GM19239 (cell line): ENCODE measurements around the gene SRSF11.
A peak's percentile ranks its signal among the peaks of the same experiment; 100 is the strongest.

ENCODE experiments used
- DNase-seq: peaks from one replicate; pipeline ENCODE4 v3.0.0; 2011; ENCODE audit warnings: low spot score; ENCODE audit not compliant: insufficient read length
- FAIRE-seq: peaks from 2 replicates; lab custom pipeline; 2011; peaks lifted over from hg19 to GRCh38; lab: Jason Lieb, UNC

SRSF11 gene

GRCh38 chr1:70220517-70221237 lies 503 bp upstream of the SRSF11 start:
- no peak for DNase-seq
- FAIRE-seq = no peak

- no peak for DNase-seq
- FAIRE-seq = peak; percentile 45
Observed at GRCh38 chr1:70222716-70223235, 1.6 kb downstream of the SRSF11 start.

GRCh38 chr1:70224954-70225353 lies 3.8 kb downstream of the SRSF11 start:
- DNase-seq (no peak), FAIRE-seq (no peak)

DNA sequence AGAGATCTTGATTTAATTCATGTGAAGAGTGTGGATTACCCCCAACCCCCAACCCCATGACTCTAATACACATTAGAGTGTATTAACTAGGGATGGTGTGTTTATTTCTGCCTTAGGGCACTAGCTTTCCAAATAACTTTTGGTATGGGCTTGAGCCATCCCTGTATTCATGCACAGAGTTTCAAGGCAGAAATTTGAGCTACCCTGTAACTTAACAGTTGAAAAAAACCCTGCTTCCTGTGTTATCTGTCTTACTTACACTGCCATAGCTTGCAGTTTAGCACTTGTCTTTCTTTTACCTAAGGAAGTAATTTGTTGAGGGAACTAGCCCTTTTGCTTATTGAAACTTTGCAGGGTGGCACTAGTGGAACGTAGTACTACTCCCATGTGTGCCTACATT lies 6.3 kb downstream of the SRSF11 start:
- DNase-seq (no peak), FAIRE-seq (peak; percentile 67)

DNA sequence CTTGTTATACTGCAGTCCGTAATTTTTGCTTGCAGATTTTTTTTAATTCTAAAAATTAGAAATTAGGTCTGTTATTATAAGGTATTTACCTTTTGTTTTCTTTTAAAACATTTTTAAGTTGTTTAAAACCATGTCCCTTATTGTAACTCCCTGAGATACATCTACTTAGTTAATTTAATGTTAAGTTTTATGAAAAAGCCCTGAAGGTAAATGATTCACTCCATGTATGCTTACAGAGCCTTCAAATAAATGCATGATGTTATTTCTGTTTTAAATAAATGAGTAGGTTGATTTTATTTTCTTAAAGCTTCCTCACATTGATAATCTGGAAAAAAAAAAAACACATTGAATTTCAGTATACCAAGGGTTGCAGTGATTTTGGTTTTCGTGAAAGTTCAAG lies 7.5 kb downstream of the SRSF11 start:
- DNase-seq = no peak
- FAIRE-seq = no peak

DNA sequence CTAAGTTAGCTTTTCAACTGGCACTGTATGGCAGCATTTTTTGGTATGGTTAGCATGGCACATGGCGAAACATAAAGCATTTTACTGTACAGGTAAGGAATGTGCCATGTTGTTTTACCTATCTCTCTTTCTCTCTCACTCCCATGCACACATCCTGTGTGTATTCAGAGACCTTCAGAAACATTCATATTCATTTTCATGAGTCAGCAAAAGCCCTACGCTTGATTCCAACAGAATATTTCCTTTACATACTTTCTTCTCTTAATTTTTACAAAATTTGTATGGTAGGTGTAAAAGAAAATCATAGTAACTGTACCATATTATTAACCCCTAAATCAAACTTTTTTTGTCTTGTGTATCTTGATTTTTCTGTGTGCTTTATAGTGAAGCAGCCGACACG lies 10.3 kb downstream of the SRSF11 start:
- no peak for DNase-seq
- FAIRE-seq = peak; percentile 23

DNA sequence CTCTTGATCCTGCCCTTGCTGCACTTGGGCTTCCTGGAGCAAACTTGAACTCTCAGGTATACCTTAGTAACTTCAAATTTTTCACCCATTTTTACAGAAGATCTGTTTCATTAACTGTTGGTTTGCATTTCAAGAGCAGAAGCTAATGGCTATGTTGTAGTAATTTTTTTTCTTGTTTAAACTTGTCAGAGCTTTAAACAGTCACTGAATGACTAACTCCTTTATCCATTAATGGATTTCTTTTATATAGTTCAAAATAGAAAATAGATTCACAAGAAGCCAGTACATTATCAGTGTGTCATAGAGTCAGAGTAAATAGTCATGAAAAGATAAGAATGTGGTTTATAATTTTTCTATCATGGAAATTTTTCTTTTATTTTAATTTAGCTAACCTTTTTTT lies 13.6 kb downstream of the SRSF11 start:
- no peak for FAIRE-seq

DNA sequence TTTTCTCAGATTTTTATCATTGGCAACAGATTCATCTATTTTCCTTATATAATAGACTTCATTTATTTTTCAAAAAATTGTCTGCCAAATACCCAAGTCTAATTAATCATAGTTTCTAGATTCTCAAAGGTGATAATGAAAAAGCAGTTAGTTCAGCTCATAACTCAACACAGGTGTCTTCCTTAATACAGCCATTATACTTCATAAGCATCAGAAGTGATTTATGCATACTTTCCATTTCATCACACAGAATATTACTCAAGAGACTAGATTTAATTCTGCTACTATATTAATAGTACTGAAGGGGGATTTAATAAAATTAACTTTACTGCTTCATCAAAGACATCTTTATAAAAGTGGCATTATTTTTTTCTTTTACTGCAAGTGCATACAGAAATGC lies 18.8 kb downstream of the SRSF11 start:
- DNase-seq (no peak), FAIRE-seq (no peak)

More for the DNA sequence above, 13.6 kb downstream of the SRSF11 start:
- no peak for DNase-seq

- FAIRE-seq (no peak), DNase-seq (no peak)
Observed at GRCh38 chr1:70247122-70247521, 25.9 kb downstream of the SRSF11 start.

- DNase-seq (no peak), FAIRE-seq (no peak)
Observed at GRCh38 chr1:70247768-70248167, 26.6 kb downstream of the SRSF11 start.

- FAIRE-seq (no peak), DNase-seq (no peak)
Observed at GRCh38 chr1:70248729-70249128, 27.5 kb downstream of the SRSF11 start.

DNA sequence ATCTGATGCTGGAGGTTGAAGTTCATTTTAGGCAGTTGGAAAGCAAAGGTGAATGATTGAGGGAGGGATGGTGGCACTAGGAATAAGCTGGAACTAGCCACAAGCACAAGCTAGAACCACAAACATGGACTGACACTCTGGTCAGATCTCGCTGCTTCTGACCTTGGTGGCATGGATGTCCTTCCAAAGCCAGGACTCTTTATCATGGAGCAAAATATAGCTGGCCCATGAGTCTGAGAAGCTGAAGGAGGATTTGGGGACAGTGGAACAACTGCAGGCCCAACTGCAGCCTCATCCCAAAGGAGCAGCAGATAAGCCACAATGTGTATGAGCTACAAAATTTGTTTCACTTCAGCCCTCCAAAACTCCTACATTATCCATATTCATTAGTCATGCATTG lies 35.5 kb downstream of the SRSF11 start:
- DNase-seq = no peak
- no peak for FAIRE-seq

GRCh38 chr1:70264839-70265238 lies 43.7 kb downstream of the SRSF11 start:
- DNase-seq (no peak), FAIRE-seq (no peak)

DNA sequence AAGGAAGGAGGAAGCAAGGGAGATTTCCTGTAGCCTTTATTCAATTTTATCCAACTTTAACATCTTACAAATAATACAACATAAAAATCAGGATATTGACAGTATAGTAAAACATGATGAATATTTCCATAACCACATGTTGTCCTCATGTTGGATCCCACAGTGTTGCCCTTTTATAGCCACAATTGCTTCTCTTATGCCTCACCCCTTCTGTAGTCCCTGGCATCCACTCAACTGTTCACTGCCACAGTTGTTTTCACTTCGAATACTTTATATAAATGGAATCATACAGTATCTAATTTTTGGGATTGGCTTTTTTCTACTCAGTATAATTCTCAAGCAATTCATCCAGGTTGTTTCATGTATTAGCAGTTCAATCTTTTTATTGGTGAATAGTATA lies 44.8 kb downstream of the SRSF11 start:
- DNase-seq (no peak), FAIRE-seq (no peak)

DNA sequence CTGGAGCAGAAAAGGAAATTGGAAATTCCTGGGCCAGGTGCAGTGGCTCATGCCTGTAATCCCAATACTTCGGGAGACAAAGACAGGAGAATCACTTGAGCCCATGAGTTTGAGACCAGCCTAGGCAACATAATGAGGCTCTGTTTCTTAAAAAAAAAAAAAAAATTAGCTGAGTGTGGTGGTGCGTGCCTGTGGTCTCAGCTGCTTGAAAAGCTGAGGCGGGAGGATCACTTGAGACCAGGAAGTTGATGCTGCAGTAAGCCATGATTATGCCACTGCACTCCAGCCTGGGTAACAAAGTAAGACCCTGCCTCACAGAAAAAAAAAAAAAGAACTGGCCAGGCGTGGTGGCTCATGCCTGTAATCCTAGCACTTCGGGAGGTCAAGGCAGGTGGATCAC lies 56.7 kb downstream of the SRSF11 start:
- DNase-seq = no peak
- no peak for FAIRE-seq

DNA sequence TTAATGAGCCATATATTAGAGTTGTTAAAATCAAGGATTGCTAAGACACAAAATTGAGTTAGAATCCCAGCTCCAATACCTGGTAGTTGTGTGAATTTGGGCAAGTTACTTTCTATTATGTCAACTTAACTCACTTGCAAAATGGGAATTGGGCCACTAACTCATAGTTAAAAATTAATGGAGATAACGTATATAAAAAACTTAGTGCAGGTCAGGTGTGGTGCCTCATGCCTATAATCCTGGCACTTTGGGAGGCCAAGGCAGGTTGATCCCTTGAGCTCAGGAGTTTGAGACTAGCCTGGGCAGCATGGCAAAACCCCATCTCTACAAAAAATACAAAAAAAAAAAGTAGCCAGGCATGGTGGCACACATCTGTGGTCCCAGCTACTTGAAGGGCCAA lies 57.5 kb downstream of the SRSF11 start:
- DNase-seq (no peak), FAIRE-seq (no peak)

- DNase-seq = no peak
- FAIRE-seq = no peak
Observed at GRCh38 chr1:70284366-70284765, 63.2 kb downstream of the SRSF11 start.

DNA sequence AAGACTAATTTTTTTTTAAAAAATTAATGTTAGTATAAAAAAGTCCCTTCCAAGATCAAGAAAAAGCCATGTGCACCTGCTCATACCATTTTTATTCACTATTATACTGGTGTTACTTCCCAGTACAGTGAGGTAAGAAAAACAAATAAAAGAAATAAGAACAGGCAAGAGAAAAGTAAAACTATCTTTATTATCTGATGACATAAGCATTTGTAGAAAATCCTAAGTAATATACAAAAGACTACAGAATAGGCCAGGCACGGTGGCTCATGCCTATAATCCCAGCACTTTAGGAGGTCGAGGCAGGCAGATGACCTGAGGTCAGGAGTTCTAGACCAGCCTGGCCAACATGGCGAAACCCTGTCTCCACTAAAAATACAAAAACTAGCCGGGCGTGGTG lies 65.3 kb downstream of the SRSF11 start:
- FAIRE-seq (no peak), DNase-seq (no peak)

- no peak for DNase-seq
- FAIRE-seq = no peak
Observed at GRCh38 chr1:70288166-70288565, 67.0 kb downstream of the SRSF11 start.

DNA sequence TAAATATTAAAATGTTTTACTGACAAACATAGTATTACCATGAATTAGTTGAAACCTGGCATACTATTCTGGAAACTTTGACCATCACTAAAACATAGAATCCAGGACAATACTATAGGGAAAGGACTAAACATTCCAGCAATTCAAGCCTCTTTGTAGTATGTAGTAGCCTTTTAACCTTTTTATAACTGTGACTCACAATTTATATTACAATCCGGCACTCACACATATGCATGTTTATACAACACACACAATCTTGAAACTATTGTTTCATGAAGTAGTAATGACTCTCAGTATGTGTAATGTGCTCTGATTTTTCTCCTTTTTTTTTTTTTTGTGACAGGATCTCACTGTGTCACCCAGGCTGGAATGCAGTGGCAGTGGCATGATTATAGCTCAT lies 69.0 kb downstream of the SRSF11 start:
- FAIRE-seq (no peak), DNase-seq (no peak)

DNA sequence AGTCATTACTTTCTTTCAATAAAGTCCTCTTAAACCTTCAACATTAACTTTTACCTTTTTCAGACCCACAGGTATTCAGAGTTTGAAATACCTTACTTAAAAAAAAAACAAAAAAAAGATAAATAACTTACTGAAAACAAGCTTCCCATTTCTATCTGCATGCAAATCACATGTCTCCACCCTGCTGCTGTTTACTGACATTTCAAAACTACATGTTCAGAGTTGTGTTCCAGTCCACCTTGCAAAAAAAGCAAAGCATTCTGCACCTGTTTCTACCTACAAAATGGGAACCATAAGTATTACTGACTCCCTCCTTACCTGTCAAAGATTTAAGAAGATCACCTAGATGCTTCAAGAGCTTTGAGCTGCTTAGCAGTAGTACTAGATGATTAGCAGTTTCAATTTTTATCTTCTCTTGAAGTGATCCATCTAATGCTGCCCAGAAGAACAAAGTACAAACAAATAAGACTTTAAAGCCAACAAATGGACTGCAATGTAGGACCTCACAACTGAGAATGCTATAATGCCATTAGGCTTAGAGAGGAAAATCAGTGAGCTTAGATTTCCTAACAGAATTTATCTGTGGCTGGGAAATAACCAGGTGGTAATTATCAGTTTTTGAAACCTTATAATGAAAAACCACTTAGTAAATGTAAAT lies 72.1 kb downstream of the SRSF11 start:
- DNase-seq (no peak), FAIRE-seq (no peak)

DNA sequence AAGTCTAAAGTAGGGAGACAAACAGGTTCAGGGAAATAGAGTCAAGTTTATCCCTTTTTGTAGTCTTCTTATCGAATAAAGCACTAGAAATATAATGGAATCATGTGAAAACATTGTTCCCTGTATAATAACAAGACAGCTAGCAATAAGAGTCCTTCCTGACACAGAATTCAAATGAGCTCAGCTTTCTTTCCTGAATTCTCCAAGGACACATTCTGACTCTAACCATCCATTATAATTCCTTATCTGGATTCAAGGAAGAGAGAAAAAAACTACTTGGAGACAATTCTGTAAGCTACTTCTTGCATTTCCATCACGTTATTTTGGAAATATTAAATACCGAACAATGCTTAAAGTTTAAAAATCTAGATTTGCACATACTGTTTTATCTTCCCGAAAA lies 74.6 kb downstream of the SRSF11 start:
- FAIRE-seq (no peak), DNase-seq (no peak)
